D721Med (cell line): ENCODE measurements around the gene LIMCH1.

Experiments used
- DNase-seq: peaks from one replicate; pipeline ENCODE4 v3.0.0; 2011; ENCODE audit warnings: low spot score; ENCODE audit not compliant: insufficient read length
- FAIRE-seq: peaks from 2 replicates; lab custom pipeline; 2011; peaks lifted over from hg19 to GRCh38; lab: Jason Lieb, UNC
- TF ChIP-seq, protein P1 (sequence below): IDR thresholded peaks from 2 replicates; pipeline ENCODE4 v1.5.1; 2012; ENCODE audit warnings: mild to moderate bottlenecking, control low read depth; ENCODE audit not compliant: insufficient read depth; ENCODE audit errors: missing control alignments

Gene LIMCH1

DNA sequence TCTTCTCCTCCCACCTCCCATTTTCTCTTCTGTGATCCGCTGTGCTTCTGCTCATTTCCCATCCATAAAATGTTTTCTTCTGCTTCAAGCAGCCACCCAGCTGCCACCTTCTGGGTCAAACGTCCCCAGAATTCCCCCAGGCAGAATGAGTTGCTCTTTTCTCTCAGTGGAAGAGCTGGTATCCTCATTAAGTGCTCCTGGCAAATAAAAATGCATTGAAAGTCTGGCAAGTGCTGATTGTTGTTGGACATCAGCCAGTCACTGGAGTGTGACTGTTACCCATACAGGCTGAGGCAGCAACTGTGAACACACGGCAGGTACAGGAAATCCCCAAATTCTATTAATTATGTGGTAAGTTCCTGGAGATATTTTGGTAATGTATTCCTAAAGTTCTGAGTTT lies 52.6 kb downstream of the LIMCH1 start:
- FAIRE-seq = no peak
- TF ChIP-seq, protein P1, sequence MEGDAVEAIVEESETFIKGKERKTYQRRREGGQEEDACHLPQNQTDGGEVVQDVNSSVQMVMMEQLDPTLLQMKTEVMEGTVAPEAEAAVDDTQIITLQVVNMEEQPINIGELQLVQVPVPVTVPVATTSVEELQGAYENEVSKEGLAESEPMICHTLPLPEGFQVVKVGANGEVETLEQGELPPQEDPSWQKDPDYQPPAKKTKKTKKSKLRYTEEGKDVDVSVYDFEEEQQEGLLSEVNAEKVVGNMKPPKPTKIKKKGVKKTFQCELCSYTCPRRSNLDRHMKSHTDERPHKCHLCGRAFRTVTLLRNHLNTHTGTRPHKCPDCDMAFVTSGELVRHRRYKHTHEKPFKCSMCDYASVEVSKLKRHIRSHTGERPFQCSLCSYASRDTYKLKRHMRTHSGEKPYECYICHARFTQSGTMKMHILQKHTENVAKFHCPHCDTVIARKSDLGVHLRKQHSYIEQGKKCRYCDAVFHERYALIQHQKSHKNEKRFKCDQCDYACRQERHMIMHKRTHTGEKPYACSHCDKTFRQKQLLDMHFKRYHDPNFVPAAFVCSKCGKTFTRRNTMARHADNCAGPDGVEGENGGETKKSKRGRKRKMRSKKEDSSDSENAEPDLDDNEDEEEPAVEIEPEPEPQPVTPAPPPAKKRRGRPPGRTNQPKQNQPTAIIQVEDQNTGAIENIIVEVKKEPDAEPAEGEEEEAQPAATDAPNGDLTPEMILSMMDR = no peak
- no peak for DNase-seq

GRCh38 chr4:41594432-41594831 lies 56.5 kb downstream of the LIMCH1 start:
- FAIRE-seq (no peak), DNase-seq (no peak)
- TF ChIP-seq, protein P1 = no peak

DNA sequence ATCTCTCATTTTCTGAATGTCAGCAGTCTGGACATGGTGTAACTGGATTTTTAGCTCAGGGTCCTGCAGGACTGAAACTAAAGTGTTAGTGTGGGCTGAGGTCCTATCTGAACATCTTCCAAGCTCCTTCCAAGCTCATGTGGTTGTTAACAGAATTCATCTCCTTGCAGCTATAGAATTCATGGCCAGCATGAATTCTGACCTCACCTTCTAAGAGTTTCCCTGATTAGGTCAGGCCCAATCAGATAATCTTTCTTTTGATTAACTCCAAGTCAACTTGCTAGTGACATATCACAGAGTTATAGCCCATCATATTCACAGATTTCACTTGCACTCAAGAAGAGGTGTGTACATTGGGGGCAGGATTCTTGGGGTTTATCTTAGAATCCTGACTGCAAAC lies 59.5 kb downstream of the LIMCH1 start:
- DNase-seq (no peak), FAIRE-seq (no peak)
- TF ChIP-seq, protein P1 = no peak

DNA sequence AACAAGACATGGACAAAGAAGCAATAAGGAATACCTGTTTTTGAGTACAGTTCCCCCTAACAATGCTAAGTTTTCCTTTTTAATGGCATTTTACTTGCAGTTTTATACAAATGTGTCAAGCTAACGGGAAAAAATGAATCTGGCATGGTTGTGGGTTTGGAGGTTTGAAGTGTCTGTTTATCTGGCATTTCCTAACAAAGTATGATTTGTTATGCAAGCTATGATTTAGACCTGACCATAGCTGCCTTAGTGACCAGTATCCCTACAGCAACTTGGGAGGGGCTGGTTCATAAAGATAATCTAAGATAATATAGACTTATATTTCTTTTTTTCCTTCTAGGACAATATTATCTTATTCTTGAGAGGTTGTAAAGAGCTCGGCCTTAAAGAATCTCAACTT lies 60.6 kb downstream of the LIMCH1 start:
- TF ChIP-seq, protein P1 = no peak
- DNase-seq (no peak), FAIRE-seq (no peak)

DNA sequence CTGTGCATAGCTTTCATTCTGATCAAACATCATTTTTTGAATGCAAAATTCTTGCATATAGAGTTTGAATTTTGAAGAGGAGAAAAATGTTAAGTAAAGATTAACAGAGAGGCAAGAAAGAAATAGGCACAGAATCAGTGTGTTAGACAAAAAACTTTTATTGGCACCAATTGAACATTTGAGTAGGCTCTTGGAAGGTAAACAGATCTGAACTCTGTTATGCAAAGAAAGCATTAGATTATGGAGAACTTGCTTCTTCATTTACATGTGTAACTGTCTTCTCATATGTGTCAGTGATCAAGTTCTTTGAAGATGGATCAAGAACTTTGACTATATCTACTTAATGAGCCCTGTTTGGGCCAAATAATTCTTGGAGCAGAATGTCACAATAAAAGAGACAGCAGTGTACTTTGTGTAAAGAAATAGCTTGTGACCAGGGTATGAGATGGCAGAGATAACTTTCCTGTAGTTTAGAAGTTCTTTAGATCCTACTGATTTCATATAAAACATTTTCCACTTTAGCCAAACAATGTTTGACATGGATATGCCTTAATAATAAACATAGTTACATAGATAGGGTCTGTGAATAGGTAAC lies 61.3 kb downstream of the LIMCH1 start:
- TF ChIP-seq, protein P1 = no peak
- FAIRE-seq (no peak), DNase-seq (no peak)

- FAIRE-seq (peak; percentile 53), DNase-seq (no peak)
- TF ChIP-seq, protein P1 = no peak
These were observed 62.4 kb downstream of the LIMCH1 start for GRCh38 chr4:41600243-41600912.

GRCh38 chr4:41601025-41601424 lies 63.1 kb downstream of the LIMCH1 start:
- DNase-seq = no peak
- FAIRE-seq = no peak
- TF ChIP-seq, protein P1 = no peak
